ENCODE measurements around the gene PNLIP.

The PNLIP gene

DNA sequence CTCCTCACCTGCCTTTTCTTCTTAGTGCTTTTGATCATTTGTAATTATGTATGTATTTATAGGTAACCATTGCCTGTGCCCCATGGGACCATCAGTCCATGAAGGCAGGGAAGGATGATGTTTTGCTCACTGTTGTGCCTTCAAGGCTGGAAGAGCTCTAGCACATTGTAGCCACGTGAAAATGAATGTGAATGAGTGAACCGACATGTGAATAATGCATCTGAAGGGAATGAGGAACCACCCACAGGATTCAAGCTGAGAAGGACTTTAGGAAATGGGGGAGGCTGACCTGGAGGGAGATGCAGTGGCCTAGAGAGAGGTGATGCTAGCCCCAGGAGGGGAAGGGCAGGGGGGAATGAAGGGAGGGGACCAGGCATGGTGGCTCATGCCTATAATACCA, 69.1 kb downstream of the PNLIP start:
- DNase-seq, result no peak

DNA sequence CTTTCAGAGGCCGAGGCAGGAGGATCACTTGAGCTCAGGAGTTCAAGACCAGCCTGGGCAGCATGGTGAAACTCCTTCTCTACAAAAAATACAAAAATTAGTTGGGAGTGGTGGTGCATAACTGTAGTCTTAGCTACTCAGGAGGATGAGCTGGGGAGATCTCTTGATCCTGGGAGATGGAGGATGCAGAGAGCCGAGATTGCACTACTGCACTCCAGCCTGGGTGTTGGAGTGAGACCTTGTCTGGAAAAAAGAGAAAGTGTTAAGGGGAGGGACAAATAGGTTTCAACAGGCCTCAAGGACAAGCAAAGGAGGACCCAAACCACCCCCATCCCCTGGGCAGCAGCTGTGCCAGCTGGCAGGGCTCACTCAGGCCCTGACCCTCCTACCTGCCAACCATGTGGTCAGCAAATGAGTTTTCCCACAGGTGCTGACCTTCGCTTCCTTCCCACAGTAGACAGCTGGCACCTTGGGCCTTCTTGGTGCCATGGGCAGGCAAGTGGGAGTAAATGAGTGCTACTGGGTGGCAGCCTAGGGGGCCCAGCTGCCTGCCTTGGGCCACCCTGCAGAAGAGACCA, 69.6 kb downstream of the PNLIP start:
- DNase-seq, result no peak
